GM12878 (cell line): ENCODE measurements around the gene GNB2. TPM values are rescaled to one million over a fixed set of nuclear protein-coding genes. Genes with fewer than 3 reads are reported as not detected.

ENCODE experiments used
- CREB1 ChIP-seq: IDR thresholded peaks from 2 replicates; pipeline ENCODE4 v1.6.1; 2012; ENCODE audit warnings: low read depth, mild to moderate bottlenecking, inconsistent platforms
- HDGF ChIP-seq: fragments of 450-650 bp; IDR thresholded peaks from 2 replicates; pipeline ENCODE4 v1.6.1; 2016; ENCODE audit warnings: antibody characterized with exemption
- HSF1 ChIP-seq: fragments of 150-350 bp; IDR thresholded peaks from 2 replicates; pipeline ENCODE4 v1.6.1; 2014; ENCODE audit warnings: mild to moderate bottlenecking, low read depth, low read length
- IRF4 ChIP-seq: IDR thresholded peaks from 2 replicates; pipeline ENCODE4 v1.6.1; 2011; ENCODE audit warnings: low read depth, low read length
- MEF2B ChIP-seq: fragments of 450-650 bp; IDR thresholded peaks from 2 replicates; pipeline ENCODE4 v1.6.1; 2018; ENCODE audit warnings: mild to moderate bottlenecking, moderate library complexity; ENCODE audit not compliant: partially characterized antibody, poor library complexity, severe bottlenecking
- MXI1 ChIP-seq: fragments of 150-350 bp; IDR thresholded peaks from 2 replicates; pipeline ENCODE4 v1.6.1; 2011; ENCODE audit warnings: low read depth, mild to moderate bottlenecking, inconsistent platforms, low read length, improper control_type of control experiment
- NFYA ChIP-seq: IDR thresholded peaks from 2 replicates; pipeline ENCODE4 v1.6.1; 2011; ENCODE audit warnings: low read depth, mild to moderate bottlenecking, low read length, improper control_type of control experiment, borderline replicate concordance
- NR2F1 ChIP-seq: fragments of 450-650 bp; conservative IDR thresholded peaks from 2 replicates; pipeline ENCODE4 v1.6.1; 2017; ENCODE audit warnings: mild to moderate bottlenecking
- RBBP5 ChIP-seq: fragments of 200-600 bp; sonication (generic); conservative IDR thresholded peaks from 2 replicates; pipeline ENCODE4 v1.6.1; 2016
- RUNX3 ChIP-seq: IDR thresholded peaks from 2 replicates; pipeline ENCODE4 v1.6.1; 2012; ENCODE audit warnings: low read length, inconsistent platforms
- SIX5 ChIP-seq: IDR thresholded peaks from 2 replicates; pipeline ENCODE4 v1.6.1; 2011; ENCODE audit warnings: mild to moderate bottlenecking, low read depth, low read length, moderate library complexity; ENCODE audit not compliant: severe bottlenecking
- SRF ChIP-seq, 2 experiments: IDR thresholded peaks; 2 replicates each; pipeline ENCODE4 v1.6.1; 2011; ENCODE audit warnings: low read depth in 2 of 2, low read length in 2 of 2, mild to moderate bottlenecking in 1 of 2, moderate library complexity in 1 of 2
- SUZ12 ChIP-seq: fragments of 200-600 bp; sonication (generic); IDR thresholded peaks from one replicate; pipeline ENCODE4 v1.6.1; 2018; ENCODE audit warnings: antibody characterized with exemption, mild to moderate bottlenecking; ENCODE audit not compliant: unreplicated experiment
- TCF7 ChIP-seq: IDR thresholded peaks from 2 replicates; pipeline ENCODE4 v1.6.1; 2014; ENCODE audit warnings: antibody characterized with exemption, borderline replicate concordance
- polyA plus RNA-seq, 11 experiments: library from polyadenylated mRNA; depleted of rRNA in 4 of 11; unstranded in 6 of 11; stranded (reverse) in 5 of 11; fragments of >200 nt; fragmentation: Nextera tagmentation in 4 of 11; fragmentation: Illumina TruSeq in 1 of 11; extraction: Ambion mirVana in 4 of 11; extraction: Trizol in 1 of 11; gene quantifications; 1 replicate in 1 of 11; 2 replicates in 10 of 11; pipeline versions ENCODE4 v1.2.1 to v1.2.3, GENCODE V29; 2011 to 2016; ENCODE audit warnings: inconsistent platforms in 2 of 11, missing spikeins in 2 of 11, low read depth in 1 of 11
- total RNA-seq, 4 experiments: library from RNA; depleted of rRNA in 3 of 4; stranded (reverse); fragments of >200 nt in 3 of 4; fragmentation: Illumina TruSeq in 1 of 4; extraction: Trizol in 1 of 4; gene quantifications; 2 replicates each; pipeline versions ENCODE4 v1.2.1 to v1.2.3, GENCODE V29; 2013 to 2021
- TF ChIP-seq, protein P1 (sequence below): fragments of 450-650 bp; IDR thresholded peaks from 2 replicates; pipeline ENCODE4 v1.6.1; 2017; ENCODE audit warnings: mild to moderate bottlenecking, moderate library complexity
- TF ChIP-seq, protein P2 (sequence below): fragments of 450-650 bp; IDR thresholded peaks from 2 replicates; pipeline ENCODE4 v1.6.1; 2017; ENCODE audit warnings: borderline replicate concordance
- TF ChIP-seq, protein P3 (sequence below): IDR thresholded peaks from 2 replicates; pipeline ENCODE4 v1.6.1; 2012; ENCODE audit warnings: mild to moderate bottlenecking, low read depth, low read length
- TF ChIP-seq, protein P4 (sequence below): fragments of 450-650 bp; IDR thresholded peaks from 2 replicates; pipeline ENCODE4 v1.6.1; 2017; ENCODE audit warnings: low read depth, mild to moderate bottlenecking, moderate library complexity

Gene GNB2
- total and polyA plus RNA-seq, 10 of the 15 experiments (the other 5 are each of a cell fraction or from before 2014, with no cell fraction given): 0.35 to 175 (median 59.7) TPM

DNA sequence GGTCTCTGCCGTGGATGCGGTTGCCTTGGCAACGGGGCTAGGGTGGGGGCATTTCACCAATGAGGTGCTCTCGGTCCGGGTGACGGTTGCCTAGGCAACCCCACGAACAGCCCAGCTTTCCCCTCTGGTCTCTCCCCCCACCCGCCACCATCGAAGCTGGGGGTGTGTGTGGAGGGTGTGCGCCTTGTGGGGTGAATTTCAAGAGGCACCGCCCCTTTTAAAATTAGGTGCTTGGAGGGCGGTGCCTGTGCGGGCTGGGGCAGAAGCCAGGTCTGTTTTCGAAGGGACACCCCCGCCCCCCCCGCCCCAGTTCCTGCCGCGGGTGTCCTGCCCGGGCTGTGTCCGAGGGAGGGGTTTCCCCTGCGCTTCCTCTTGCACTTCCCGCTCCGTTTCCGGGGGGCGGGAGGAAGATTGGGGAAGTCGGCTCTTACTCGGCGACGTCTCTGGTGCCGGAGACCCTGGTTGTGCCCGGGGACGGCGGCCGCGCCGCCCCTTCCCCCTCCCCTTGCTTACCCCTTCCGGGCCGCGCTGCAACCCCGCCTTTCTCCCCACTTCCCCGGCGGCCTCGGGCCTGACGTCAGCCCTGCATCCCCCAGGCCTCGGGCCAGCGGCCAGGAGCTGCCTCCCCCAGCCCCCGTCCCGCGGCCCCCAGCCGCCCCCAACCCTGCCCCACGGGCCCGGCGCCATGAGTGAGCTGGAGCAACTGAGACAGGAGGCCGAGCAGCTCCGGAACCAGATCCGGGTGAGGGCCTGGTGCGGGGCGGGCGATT lies 2.2 kb downstream of the GNB2 start (continued):
- TF ChIP-seq SUZ12 (no peak), IRF4 (no peak), RUNX3 (0 out of 2 replicates have a peak, but pooled peaks have one; percentile 32), MXI1 (peak; percentile 78), HDGF (peak; percentile 80), SRF (IDR thresholded peaks at IDR 0.05; ENCODE audit: low read depth in 2 of 2, low read length in 2 of 2) (no peak), SIX5 (no peak), NFYA (no peak), TCF7 (no peak), CREB1 (peak; percentile 54), NR2F1 (no peak), HSF1 (no peak), RBBP5 (no peak), MEF2B (no peak)
- TF ChIP-seq, protein P1, sequence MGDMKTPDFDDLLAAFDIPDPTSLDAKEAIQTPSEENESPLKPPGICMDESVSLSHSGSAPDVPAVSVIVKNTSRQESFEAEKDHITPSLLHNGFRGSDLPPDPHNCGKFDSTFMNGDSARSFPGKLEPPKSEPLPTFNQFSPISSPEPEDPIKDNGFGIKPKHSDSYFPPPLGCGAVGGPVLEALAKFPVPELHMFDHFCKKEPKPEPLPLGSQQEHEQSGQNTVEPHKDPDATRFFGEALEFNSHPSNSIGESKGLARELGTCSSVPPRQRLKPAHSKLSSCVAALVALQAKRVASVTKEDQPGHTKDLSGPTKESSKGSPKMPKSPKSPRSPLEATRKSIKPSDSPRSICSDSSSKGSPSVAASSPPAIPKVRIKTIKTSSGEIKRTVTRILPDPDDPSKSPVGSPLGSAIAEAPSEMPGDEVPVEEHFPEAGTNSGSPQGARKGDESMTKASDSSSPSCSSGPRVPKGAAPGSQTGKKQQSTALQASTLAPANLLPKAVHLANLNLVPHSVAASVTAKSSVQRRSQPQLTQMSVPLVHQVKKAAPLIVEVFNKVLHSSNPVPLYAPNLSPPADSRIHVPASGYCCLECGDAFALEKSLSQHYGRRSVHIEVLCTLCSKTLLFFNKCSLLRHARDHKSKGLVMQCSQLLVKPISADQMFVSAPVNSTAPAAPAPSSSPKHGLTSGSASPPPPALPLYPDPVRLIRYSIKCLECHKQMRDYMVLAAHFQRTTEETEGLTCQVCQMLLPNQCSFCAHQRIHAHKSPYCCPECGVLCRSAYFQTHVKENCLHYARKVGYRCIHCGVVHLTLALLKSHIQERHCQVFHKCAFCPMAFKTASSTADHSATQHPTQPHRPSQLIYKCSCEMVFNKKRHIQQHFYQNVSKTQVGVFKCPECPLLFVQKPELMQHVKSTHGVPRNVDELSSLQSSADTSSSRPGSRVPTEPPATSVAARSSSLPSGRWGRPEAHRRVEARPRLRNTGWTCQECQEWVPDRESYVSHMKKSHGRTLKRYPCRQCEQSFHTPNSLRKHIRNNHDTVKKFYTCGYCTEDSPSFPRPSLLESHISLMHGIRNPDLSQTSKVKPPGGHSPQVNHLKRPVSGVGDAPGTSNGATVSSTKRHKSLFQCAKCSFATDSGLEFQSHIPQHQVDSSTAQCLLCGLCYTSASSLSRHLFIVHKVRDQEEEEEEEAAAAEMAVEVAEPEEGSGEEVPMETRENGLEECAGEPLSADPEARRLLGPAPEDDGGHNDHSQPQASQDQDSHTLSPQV: no peak
- TF ChIP-seq, protein P2, sequence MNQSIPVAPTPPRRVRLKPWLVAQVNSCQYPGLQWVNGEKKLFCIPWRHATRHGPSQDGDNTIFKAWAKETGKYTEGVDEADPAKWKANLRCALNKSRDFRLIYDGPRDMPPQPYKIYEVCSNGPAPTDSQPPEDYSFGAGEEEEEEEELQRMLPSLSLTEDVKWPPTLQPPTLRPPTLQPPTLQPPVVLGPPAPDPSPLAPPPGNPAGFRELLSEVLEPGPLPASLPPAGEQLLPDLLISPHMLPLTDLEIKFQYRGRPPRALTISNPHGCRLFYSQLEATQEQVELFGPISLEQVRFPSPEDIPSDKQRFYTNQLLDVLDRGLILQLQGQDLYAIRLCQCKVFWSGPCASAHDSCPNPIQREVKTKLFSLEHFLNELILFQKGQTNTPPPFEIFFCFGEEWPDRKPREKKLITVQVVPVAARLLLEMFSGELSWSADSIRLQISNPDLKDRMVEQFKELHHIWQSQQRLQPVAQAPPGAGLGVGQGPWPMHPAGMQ: no peak
- TF ChIP-seq, protein P3, sequence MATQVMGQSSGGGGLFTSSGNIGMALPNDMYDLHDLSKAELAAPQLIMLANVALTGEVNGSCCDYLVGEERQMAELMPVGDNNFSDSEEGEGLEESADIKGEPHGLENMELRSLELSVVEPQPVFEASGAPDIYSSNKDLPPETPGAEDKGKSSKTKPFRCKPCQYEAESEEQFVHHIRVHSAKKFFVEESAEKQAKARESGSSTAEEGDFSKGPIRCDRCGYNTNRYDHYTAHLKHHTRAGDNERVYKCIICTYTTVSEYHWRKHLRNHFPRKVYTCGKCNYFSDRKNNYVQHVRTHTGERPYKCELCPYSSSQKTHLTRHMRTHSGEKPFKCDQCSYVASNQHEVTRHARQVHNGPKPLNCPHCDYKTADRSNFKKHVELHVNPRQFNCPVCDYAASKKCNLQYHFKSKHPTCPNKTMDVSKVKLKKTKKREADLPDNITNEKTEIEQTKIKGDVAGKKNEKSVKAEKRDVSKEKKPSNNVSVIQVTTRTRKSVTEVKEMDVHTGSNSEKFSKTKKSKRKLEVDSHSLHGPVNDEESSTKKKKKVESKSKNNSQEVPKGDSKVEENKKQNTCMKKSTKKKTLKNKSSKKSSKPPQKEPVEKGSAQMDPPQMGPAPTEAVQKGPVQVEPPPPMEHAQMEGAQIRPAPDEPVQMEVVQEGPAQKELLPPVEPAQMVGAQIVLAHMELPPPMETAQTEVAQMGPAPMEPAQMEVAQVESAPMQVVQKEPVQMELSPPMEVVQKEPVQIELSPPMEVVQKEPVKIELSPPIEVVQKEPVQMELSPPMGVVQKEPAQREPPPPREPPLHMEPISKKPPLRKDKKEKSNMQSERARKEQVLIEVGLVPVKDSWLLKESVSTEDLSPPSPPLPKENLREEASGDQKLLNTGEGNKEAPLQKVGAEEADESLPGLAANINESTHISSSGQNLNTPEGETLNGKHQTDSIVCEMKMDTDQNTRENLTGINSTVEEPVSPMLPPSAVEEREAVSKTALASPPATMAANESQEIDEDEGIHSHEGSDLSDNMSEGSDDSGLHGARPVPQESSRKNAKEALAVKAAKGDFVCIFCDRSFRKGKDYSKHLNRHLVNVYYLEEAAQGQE: no peak
- TF ChIP-seq, protein P4, sequence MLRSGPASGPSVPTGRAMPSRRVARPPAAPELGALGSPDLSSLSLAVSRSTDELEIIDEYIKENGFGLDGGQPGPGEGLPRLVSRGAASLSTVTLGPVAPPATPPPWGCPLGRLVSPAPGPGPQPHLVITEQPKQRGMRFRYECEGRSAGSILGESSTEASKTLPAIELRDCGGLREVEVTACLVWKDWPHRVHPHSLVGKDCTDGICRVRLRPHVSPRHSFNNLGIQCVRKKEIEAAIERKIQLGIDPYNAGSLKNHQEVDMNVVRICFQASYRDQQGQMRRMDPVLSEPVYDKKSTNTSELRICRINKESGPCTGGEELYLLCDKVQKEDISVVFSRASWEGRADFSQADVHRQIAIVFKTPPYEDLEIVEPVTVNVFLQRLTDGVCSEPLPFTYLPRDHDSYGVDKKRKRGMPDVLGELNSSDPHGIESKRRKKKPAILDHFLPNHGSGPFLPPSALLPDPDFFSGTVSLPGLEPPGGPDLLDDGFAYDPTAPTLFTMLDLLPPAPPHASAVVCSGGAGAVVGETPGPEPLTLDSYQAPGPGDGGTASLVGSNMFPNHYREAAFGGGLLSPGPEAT: no peak
